ENCODE measurements around the gene VAV2. TPM values are rescaled to one million over a fixed set of nuclear protein-coding genes. Genes with fewer than 3 reads are reported as not detected.
A peak's percentile ranks its signal among the peaks of the same experiment; 100 is the strongest.

VAV2 gene
- total and polyA plus RNA-seq, 12 donors = 3.3 to 96.2 (median 31.2) TPM

DNA sequence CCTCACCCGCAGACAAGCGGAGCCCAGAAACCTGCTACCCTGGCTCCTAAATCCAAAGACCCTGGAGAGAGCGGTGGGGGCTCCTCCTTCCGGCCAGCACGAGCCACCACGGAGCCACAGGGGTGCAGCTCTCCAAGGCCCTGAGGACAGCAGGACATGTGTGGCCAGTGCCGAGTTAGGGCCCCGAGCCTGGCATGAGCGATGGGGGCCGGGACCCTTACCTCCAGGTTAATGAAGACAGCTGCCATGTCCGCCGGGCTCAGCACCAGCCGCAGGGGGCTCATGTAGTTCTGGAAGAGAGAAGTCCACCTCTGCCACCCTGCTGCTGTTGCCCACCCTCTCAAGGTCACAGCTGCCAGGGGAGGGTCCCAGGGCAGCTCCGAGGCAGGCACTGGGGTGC is 185.1 kb downstream of the VAV2 start:
- WGBS, 4 donors = 91 to 94% (median 93%) methylated on average over 8 to 14 of the region's 14 CpGs
- no peak overlapping the region for H3K4me3 ChIP-seq
- no peak overlapping the region for H3K27ac ChIP-seq
- no peaks in the 10 kb centered on the region for H3K27me3 ChIP-seq
- H3K4me1 ChIP-seq (replicated peaks in 1 of 2) = peaks cover 0 to 12% of the 10 kb centered on the region in 2 donors
- H3K36me3 ChIP-seq (replicated peaks in 1 of 2) = peaks cover 0 to 35% of the 10 kb centered on the region in 2 donors
- intact Hi-C loops (cut with DNase I) = no loop called here
- no peak for DNase-seq
- TF ChIP-seq, protein P1, sequence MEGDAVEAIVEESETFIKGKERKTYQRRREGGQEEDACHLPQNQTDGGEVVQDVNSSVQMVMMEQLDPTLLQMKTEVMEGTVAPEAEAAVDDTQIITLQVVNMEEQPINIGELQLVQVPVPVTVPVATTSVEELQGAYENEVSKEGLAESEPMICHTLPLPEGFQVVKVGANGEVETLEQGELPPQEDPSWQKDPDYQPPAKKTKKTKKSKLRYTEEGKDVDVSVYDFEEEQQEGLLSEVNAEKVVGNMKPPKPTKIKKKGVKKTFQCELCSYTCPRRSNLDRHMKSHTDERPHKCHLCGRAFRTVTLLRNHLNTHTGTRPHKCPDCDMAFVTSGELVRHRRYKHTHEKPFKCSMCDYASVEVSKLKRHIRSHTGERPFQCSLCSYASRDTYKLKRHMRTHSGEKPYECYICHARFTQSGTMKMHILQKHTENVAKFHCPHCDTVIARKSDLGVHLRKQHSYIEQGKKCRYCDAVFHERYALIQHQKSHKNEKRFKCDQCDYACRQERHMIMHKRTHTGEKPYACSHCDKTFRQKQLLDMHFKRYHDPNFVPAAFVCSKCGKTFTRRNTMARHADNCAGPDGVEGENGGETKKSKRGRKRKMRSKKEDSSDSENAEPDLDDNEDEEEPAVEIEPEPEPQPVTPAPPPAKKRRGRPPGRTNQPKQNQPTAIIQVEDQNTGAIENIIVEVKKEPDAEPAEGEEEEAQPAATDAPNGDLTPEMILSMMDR (IDR thresholded peaks at IDR 0.05) = no peak
- no peaks in the 10 kb centered on the region for H3K9me3 ChIP-seq (replicated peaks in 1 of 3)

DNA sequence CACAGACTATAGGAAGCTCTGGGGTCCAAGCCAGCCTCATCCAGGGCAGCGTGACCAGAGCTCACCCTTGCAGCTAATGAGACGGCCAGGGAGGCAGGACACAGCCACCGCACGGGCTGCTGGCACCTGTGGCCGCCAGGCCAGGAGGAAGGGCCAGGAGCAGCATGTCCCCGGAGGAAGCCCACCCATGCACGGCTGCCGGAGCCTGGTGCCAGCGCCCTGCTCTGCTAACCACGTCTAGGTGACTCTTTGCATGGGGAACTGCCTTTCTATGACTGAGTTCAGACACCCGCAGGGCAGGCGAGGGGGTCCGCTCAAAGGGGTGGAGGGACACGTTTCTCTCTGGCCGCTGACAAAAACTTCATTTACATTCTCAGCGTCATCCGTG is 185.5 kb downstream of the VAV2 start:
- Histone ChIP-seq H3K9me3 (replicated peaks in 1 of 3) (no peaks in the 10 kb centered on the region), H3K4me3 (no peak overlapping the region), H3K4me1 (replicated peaks in 1 of 2) (peaks cover 0 to 12% of the 10 kb centered on the region in 2 donors), H3K27me3 (no peaks in the 10 kb centered on the region), H3K27ac (no peak overlapping the region), H3K36me3 (replicated peaks in 1 of 2) (peaks cover 0 to 35% of the 10 kb centered on the region in 2 donors)
- no peak for DNase-seq
- intact Hi-C loops (cut with DNase I) = no loop called here
- TF ChIP-seq POLR2A (IDR thresholded peaks at IDR 0.05) = no peak
- TF ChIP-seq, protein P1 (IDR thresholded peaks at IDR 0.05) = no peak
- WGBS, 4 donors = 80 to 100% (median 91%) methylated on average over 1 to 17 of the region's 17 CpGs

DNA sequence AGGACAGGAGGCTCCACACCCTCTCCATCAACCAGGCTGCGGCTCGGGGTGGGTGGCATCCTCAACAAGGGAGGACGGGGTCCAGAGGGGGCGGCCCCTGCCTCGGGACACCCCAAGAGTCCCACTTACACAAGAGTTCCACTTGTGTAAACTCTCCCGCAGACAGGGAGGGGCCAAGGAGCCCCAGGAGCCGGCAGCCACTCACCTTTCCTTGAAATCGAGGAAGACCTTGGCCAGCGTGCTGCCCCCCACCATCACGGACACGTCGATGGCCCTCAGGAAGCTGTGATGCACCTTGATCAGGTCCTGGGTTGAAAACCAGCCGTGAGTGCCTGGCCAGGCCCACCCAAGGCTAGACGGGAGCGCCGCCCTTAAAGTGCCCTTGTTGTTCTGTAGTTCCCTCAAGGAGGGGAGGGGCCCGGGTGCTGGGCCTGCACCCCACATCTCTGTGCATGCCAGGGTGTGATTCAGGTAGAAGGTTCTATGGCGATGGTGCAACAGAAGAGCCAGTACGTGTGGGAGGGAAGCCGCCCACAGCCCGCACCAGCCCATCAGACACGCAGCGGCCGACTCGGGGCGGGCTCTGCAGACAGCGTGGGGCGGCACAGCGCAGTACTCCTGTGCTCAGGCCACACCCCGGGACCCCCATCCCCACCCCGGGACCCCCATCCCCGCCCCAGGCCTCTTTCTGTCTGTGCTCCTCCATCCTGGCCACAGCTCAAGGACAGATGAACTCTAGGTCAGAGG is 186.1 kb downstream of the VAV2 start:
- intact Hi-C loops (cut with DNase I) = no loop called here
- Histone ChIP-seq H3K27ac (no peak overlapping the region), H3K9me3 (replicated peaks in 1 of 3) (no peaks in the 10 kb centered on the region), H3K27me3 (no peaks in the 10 kb centered on the region), H3K36me3 (replicated peaks in 1 of 2) (peaks cover 0 to 35% of the 10 kb centered on the region in 2 donors), H3K4me3 (no peak overlapping the region), H3K4me1 (replicated peaks in 1 of 2) (peaks cover 0 to 12% of the 10 kb centered on the region in 2 donors)
- no peak for TF ChIP-seq POLR2A (IDR thresholded peaks at IDR 0.05)
- TF ChIP-seq, protein P1 (IDR thresholded peaks at IDR 0.05) = no peak
- DNase-seq = no peak
- 87 to 94% (median 93%) methylated on average over 16 to 32 of the region's 32 CpGs for WGBS, 4 donors

DNA sequence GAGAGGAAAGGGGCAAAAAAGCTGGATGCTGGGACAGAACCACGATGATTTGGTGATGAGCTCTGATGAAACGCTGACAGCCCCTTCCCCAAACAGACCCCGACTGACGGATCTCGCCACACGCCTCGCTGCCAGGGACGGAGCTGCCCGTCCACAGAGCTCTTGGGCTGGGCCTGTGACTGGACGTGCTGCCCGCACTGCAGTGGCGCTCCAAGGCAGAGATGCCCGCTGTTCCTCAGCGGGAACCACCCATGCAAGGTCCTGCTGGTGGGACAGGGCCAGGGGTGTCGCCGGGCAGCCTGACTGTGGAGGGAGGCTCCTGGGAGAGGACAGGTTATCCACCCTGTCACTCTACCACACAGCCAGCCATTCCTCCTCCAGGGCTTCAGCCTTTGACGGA is 187.9 kb downstream of the VAV2 start:
- H3K36me3 ChIP-seq (replicated peaks in 1 of 2) = peaks cover 0 to 32% of the 10 kb centered on the region in 2 donors
- TF ChIP-seq POLR2A (IDR thresholded peaks at IDR 0.05) = no peak
- TF ChIP-seq, protein P1 (IDR thresholded peaks at IDR 0.05) = no peak
- WGBS, 4 donors = 91 to 98% (median 95%) methylated on average over 11 to 17 of the region's 17 CpGs
- H3K27ac ChIP-seq = peak overlapping the region in 1 of 5 donors; percentile 1
- peaks cover 0 to 12% of the 10 kb centered on the region in 2 donors for H3K4me1 ChIP-seq (replicated peaks in 1 of 2)
- DNase-seq = no peak
- no peak overlapping the region for H3K4me3 ChIP-seq
- no peaks in the 10 kb centered on the region for H3K27me3 ChIP-seq
- no peaks in the 10 kb centered on the region for H3K9me3 ChIP-seq (replicated peaks in 1 of 3)
- intact Hi-C loops (cut with DNase I) = no loop called here

All from adrenal gland (tissue), 12 donors.